HG03280 (cell line): Measurements from ENCODE around the gene CPNE2.
"Not testable (repeated sequence)": the region's sequence is repeated elsewhere in the genome, so short reads cannot be mapped to it uniquely, and the experiment has no call there.

ENCODE experiments used
- ATAC-seq: cut with Tn5 transposase; IDR thresholded peaks from one replicate; pipeline ENCODE4 v1.9.1; 2021; ENCODE audit warnings: mild to moderate bottlenecking, moderate library complexity; ENCODE audit not compliant: unreplicated experiment

Gene CPNE2

DNA sequence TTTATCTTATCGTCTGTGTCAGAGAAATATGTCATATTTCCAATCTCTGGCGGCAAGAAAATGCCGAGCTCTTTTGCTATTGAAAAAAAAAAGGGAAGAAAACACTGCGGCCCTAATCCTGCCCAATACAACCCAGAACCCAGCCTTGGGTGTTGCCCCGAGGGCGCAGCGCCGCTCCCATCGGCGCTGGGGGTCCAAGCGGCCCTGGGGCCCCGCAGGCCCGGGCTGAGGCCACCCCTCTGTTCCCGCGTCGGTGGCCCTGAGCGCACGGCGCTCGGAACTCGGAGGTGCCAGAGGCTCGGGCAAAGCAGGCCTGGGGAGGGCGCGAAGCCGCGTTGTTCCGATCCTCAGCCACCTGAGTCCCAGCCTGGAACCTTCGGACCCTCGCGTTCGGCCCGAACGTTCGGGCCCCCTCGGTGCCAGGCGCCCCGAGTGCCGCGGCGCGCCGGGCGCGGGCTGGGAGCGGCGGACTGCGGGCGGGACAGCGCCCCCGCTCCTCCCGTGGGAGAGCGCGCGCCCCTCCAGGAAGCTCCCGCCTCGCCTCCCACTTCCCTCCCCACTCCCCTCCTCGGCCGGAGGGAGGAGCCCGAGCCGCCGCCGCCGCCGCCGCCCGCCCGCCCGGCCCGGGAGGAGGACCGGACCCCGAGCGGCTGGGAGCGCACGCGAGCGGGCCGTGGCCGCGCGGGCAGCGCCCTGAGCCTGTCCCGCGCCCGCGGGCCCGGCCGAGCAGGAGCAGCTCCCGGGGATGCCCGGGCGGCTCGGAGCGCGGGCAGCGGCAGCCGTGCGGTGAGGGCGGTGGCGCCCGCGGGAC is at the start of gene CPNE2:
TSS of gene CPNE2 (plus strand) at position 609 of the 811 bp plus-strand sequence. CDS start 18,160 bp downstream, outside the sequence.
- ATAC-seq = peak; percentile 65

GRCh38 chr16:57043248-57043647 is 49.1 kb upstream of the CPNE2 start:
- no peak for ATAC-seq

DNA sequence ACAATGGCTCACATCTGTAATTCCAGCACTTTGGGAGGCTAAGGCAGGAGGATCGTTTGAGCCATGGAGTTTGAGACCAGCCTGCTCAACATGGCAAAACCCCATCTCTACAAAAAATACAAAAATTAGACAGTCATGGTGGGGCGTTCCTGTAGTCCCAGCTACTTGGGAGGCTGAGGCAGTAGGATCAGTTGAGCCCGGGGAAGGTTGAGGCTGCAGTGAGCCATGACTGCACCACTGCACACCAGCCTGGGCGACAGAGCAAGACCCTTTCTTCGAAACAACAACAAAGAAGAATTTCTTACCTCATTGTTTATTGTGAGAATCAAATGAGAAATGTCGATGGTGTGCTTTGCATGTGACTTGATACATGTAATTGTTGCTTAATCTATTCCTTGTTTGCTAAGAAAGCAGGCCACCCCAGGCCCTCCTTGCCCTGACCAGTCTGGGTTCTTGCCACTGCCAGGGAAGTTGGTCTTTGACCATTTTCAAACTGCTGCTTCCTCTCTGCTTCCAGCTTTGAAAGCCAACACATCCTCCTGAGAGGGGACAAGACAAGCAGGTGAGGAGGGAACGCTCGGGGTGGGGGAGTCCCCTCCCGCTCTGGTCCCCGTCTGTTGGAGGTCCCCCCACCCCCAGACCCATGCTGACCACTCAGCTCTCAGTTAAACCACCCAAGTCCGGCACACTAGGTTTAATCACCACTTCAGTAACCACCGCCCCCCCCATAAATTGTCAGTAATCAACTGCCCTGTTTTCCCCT is 47.3 kb upstream of the CPNE2 start:
- ATAC-seq = no peak

DNA sequence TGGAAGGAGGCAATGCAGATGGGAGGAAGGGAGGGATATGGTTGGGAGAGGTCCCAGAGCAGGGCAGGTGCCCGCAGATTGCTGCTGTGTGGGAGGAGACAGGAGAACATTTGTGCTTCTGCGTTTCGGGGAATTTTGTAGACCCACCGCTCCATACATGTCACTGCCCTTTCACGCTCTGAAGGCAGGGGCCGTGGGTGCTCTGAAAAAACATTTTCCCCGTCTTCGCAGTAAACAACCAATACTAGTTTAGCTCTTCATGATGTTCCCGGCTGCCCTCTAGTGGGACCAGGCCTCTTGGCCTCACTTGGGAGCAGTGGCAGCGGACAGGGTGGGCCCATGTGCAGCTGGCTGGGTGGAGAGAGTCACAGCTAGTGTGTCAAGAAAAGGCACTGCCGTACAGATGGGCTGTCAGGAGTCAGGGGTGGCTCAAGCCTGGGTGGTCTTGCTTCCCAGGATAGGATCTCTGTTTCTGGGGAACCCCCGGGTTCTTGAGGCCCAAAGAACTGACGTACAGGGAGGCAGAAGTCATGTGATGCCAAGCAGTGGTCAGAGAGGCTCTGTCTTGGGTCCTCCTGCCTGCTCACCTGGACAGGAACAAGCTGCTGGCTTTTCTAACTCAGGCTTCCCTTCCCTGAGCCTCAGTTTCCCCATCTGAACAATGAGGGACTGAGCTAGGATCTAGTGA is 46.5 kb upstream of the CPNE2 start:
- ATAC-seq = no peak

DNA sequence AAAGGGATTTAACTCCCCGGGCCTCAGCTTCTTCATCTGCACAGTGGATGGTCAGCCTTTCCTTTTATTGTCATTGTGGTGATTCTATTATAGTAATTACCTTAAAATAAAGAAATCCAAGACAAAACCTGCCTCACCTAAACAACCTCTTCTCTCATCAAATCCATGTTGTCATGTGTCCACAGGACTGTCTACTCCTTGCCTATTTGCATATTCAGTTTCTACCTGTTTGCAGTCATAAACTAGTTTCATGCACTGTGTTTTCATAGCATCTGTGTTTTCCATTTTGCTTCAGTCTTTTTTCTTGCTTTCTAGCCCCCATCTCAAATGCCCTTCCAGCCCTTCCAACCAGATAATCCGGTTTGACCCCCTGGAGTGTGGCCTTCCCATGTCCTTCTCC is 44.3 kb upstream of the CPNE2 start:
- no peak for ATAC-seq

DNA sequence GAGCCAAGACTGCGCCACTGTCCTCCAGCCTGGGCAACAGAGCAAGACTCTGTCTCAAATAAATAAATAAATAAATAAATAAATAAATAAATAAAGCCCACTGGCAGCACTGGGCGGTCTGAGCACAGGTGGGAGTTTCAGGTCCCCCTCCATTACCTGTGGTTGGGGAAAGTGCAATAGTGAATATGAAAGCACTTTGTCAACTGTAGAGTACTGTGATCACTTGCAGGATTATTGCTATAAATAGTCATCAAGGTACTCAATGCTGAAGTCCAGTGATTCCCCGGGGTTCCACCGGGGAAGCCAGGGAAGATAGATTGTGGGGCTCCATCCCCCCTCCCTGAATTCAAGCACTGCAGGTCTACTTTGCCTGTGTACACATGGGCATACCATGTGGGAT is 42.7 kb upstream of the CPNE2 start:
- ATAC-seq = peak; percentile 65

GRCh38 chr16:57051696-57052228 is 40.6 kb upstream of the CPNE2 start:
- ATAC-seq = no peak

GRCh38 chr16:57053206-57053605 is 39.2 kb upstream of the CPNE2 start:
- ATAC-seq = no peak

GRCh38 chr16:57054338-57054737 is 38.0 kb upstream of the CPNE2 start:
- ATAC-seq = no peak

GRCh38 chr16:57054771-57055170 is 37.6 kb upstream of the CPNE2 start:
- no peak for ATAC-seq

DNA sequence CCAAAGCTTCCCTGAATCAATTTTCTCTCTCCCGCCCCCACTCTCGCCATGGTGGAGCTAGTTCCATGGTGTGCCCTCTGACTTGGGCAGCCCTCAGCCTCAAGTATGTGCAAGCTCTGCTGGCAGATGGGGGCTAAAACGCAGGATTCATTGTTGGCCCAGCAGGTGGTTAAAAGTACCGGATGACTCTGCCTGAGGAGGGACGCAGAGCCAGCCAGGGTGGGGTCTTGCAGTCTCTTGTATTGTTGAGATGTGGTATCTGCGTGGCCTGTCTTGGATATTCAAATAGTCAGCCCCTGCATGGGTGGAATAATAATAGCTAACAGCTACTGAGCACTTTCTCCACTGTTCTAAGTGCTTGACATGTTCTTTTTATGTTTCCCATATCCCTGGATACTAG is 36.7 kb upstream of the CPNE2 start:
- ATAC-seq = no peak

DNA sequence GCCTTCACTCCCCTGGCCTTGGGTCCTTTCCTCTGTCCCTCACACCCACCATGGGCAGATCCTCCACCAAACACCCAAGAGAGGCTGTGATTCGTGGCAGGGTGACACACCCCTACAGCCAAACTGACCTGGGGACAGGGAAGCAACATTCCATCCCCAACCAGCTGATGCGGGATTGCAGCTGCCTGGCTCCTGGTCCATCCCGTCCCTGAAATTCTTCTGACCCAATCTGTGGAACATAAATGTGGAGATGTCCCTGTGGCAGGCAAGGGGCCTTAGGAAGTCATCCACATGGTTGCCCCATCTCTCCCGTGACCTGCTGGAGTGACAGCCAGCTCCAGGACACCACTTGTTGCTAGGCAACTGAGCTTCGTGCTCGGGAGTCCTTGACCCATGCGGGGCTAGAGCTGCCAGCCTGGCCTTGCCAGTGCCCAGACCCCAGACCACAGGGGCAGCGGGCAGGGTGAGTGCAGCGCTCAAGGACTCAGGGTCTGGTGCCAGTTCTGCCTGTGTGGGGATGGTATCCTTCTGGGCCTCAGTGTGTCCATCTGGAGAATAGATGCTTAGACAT is 34.0 kb upstream of the CPNE2 start:
- ATAC-seq = no peak

DNA sequence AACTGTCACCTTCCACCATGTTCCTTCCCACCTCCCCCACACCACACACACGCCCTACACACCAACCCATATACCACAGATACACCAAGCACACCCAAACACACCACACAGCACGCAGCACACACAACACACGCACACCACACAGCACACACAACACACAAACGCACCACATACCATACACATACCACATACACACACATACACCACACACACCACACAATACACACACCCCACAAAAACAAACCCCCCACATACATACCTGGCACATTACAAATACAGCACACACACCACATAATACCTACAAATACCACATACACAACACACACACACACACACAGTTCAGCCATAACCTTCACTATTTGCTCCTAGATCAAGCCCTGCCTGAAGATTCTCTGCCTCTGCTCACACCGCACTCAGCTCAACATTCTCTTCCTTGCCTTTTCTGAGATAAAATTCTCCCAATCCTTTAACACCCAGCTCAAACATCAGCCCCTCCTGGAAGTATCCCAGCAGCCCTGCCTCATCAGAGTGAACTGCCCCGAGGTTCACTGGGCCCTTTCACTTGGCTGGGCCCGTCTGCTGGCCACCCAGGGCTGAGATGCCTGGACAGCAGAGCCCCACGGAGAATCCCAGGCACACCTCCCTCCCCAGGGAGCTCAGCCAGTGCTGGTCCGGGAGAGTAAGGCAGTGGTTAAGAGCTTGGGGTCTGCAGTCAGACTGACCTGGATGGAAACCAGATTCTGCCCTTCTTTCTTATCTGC is 31.9 kb upstream of the CPNE2 start:
- ATAC-seq = no peak

DNA sequence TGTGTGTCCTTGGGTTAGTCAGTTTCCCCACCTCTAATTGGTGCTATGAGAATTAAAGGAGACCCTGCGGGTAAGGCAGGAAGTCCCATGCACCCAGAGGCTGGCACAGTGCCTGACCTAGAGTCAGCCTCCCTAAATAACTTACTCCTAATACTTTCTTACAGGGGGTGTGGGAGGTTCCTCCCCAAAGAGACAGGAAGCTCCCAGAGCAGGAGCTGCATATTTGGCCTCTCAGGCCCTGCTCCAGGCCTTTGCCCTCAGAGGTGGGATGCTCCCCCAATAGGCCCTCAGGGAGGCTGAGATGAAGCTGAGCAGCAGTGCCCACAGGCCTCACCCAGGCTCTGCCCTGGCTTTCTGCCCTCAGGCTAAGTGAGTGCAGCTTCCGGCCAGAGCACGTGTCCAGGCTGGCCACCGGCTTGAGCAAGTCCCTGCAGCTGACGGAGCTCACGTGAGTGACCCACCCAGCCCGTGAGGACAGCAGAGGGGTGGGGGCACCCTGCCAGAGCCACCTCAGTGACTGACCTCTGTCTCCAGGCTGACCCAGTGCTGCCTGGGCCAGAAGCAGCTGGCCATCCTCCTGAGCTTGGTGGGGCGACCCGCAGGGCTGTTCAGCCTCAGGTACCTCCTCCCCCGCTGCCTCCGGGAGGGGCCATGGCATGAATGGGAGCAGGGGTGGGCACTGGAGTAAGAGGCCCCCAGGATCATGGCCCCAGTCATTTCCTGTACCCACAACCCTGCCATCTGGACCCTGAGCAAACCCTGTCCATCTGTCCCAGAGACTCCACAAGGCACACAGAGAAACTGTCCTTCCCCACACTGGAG is 31.1 kb upstream of the CPNE2 start:
- ATAC-seq = no peak

DNA sequence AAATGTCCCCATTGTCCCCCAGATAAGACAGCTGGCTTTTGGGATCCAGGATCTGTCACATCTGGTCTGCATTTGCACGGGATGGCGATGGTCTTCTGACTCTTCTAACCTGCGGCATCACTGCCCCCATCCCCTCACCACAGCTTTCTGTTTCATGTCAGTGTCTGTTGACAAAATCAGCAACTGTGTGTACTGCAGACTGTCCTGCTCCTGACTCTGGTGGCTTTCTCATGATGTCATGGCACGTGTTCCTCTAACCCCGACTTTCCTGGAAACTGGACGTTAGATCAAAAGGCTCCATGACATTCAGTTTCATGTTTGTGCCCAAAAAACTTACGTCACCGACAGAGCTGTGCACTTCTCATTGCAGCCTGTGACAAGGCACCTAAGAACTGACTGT is 30.1 kb upstream of the CPNE2 start:
- no peak for ATAC-seq

DNA sequence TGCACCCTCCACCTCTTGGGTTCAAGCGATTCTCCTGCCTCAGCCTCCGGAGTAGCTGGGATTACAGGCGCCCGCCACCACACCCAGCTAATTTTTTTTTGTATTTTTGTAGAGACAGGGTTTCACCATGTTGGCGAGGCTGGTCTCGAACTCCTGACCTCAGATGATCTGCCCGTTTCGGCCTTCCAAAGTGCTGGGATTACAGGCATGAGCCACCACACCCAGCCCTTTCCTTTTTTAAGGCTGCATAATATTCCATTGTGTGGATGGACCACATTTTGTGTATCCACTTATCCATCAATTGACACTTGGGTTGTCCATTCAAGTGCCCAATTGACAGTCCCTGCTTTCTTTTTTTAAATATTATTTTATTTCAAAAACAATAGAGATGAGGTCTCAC is 29.2 kb upstream of the CPNE2 start:
- not testable (repeated sequence) for ATAC-seq

DNA sequence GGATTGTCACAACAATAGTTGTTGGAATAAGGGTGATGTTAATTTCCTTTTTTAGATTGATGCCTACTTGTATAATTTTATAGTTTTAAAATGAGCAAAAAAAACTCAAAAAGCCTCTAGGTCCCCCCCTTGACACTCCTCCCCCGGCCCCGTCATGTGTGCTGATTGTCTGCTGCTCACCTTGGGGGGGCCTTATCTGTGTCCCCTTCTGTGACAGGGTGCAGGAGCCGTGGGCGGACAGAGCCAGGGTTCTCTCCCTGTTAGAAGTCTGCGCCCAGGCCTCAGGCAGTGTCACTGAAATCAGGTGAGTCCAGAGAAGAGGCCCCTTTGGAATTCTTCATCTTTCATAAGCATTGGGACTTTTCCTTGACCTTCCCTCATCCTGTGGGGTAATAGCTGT is 27.4 kb upstream of the CPNE2 start:
- ATAC-seq = no peak

DNA sequence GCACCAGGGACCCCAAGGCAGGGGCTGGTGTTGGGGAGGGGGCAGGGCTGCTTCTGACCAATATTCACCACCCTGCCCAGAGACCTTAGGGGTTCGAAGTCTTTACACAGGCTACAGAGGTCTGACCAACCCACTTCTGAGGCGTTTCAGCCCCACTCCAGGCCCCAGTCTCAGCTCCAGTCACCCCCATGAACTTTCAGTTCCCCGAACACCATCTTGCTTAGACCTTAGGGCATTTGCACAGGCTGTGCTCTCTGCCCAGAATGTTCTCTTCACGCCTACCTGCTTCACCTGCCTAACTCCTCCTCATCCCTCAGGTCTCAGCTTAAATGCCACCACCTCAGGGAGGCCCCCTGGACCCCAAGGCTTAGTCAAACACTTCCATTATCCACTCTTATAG is 25.8 kb upstream of the CPNE2 start:
- no peak for ATAC-seq

GRCh38 chr16:57067347-57067746 is 25.0 kb upstream of the CPNE2 start:
- ATAC-seq = no peak
